ENCODE data around the gene MED13L. TPM values are rescaled to one million over a fixed set of nuclear protein-coding genes. Genes with fewer than 3 reads are reported as not detected.

Gene MED13L
- total and polyA plus RNA-seq, 9 donors = 47.8 to 198 (median 156) TPM

DNA sequence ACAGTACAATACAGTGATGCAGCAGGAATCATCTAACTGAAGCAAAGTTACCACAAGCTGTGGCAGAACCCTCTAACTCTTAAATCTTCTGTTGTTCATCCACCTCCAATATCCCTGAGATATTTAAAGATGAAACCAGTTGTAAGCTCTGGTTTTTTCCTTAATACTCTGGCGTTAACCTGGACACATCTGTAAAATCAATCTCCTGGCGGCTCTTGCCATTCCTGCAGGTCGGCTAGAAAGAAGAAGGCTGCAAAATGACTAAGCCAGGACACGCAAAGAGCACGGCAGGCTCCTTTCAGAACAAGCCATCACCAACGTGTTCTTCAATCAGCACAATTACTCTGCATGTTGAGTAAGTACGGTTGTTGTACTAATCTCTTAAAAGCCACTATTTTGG is 309.3 kb downstream of the MED13L start:
- Histone ChIP-seq H3K9me3 (no peaks in the 10 kb centered on the region), H3K36me3 (no peaks in the 10 kb centered on the region), H3K4me1 (ENCODE audit: insufficient read depth) (no peaks in the 10 kb centered on the region), H3K27ac (no peak overlapping the region), H3K27me3 (no peaks in the 10 kb centered on the region), H3K4me3 (no peak overlapping the region)
- 82 to 87% (median 84%) methylated on average over 7 of the region's 7 CpGs for WGBS, 3 donors
- DNase-seq = no peak
- intact Hi-C loops (cut with DNase I) = no loop called here
- no peak for TF ChIP-seq POLR2A (IDR thresholded peaks at IDR 0.05)
- TF ChIP-seq, protein P1, sequence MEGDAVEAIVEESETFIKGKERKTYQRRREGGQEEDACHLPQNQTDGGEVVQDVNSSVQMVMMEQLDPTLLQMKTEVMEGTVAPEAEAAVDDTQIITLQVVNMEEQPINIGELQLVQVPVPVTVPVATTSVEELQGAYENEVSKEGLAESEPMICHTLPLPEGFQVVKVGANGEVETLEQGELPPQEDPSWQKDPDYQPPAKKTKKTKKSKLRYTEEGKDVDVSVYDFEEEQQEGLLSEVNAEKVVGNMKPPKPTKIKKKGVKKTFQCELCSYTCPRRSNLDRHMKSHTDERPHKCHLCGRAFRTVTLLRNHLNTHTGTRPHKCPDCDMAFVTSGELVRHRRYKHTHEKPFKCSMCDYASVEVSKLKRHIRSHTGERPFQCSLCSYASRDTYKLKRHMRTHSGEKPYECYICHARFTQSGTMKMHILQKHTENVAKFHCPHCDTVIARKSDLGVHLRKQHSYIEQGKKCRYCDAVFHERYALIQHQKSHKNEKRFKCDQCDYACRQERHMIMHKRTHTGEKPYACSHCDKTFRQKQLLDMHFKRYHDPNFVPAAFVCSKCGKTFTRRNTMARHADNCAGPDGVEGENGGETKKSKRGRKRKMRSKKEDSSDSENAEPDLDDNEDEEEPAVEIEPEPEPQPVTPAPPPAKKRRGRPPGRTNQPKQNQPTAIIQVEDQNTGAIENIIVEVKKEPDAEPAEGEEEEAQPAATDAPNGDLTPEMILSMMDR (IDR thresholded peaks at IDR 0.05) = no peak
- no peak for TF ChIP-seq EP300 (IDR thresholded peaks at IDR 0.05)

DNA sequence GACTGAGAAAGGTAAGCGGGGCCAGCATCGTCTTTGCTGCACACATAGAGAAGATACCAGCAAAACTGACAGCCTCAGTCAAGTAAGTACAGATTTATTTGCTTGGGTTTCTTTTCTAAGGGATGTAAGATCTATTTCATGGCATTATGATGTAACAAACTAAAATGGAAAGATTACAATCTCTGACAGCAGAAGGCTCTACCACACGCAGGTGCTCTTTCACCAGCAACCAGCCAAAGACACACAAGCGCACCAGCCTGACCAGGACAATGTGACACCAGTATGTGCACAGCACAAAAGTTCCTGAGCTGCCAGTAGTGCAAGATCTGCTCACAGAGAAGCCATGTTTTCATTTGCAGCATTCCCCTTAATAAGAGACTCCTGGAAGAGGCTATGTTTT is 311.1 kb downstream of the MED13L start:
- Histone ChIP-seq H3K27me3 (no peaks in the 10 kb centered on the region), H3K4me3 (no peak overlapping the region), H3K36me3 (no peaks in the 10 kb centered on the region), H3K27ac (no peak overlapping the region), H3K9me3 (no peaks in the 10 kb centered on the region), H3K4me1 (ENCODE audit: insufficient read depth) (no peaks in the 10 kb centered on the region)
- intact Hi-C loops (cut with DNase I) = no loop called here
- 96 to 97% (median 96%) methylated on average over 4 of the region's 4 CpGs for WGBS, 3 donors
- TF ChIP-seq POLR2A (IDR thresholded peaks at IDR 0.05) (no peak), EP300 (IDR thresholded peaks at IDR 0.05) (no peak)
- TF ChIP-seq, protein P1 (IDR thresholded peaks at IDR 0.05) = no peak
- no peak for DNase-seq

DNA sequence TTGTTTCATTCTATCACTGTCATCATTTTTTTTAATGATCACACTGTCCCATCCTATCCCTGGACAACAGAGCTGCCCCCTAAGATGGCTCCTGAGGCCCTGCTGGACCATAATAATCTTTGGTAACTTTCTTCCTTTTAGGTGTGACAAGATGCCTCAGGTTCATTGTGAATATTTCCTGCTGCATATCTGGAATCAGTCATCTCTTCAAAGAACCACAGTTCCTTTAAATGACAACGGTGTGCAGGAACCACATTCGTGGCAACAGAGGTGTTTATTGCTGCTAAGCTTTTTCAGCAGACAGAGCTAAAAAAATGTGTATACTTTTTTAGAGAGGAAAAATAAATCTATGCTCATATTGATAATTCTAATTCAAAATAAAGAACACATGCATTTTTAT is 312.9 kb downstream of the MED13L start:
- no peak for TF ChIP-seq EP300 (IDR thresholded peaks at IDR 0.05)
- no peak for TF ChIP-seq POLR2A (IDR thresholded peaks at IDR 0.05)
- TF ChIP-seq, protein P1 (IDR thresholded peaks at IDR 0.05) = no peak
- intact Hi-C loops (cut with DNase I) = no loop called here
- WGBS, 3 donors = 79 to 89% (median 89%) methylated on average over 2 of the region's 2 CpGs
- no peak overlapping the region for H3K27ac ChIP-seq
- no peaks in the 10 kb centered on the region for H3K4me1 ChIP-seq (ENCODE audit: insufficient read depth)
- DNase-seq = no peak
- H3K27me3 ChIP-seq = no peaks in the 10 kb centered on the region
- H3K4me3 ChIP-seq = no peak overlapping the region
- H3K36me3 ChIP-seq = no peaks in the 10 kb centered on the region
- no peaks in the 10 kb centered on the region for H3K9me3 ChIP-seq

DNA sequence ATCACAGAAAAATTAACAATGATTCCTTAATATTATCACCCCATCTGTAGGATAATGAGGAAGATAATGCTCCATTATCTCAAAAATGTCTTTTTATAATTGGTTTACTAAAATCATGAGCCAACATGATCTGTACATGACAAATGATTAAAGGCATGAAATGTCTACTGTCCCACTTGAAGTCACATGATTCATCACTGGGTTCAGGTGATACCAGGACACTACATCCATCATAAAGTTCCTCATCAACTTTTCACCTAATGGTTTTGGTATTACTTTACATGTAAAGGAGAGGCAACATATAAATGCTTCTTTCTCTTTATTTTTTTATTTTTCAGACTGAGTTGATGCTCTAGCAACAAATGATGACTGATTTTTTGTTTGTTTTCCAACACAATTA is 313.3 kb downstream of the MED13L start:
- intact Hi-C loops (cut with DNase I) = no loop called here
- Histone ChIP-seq H3K27ac (no peak overlapping the region), H3K9me3 (no peaks in the 10 kb centered on the region), H3K4me3 (no peak overlapping the region), H3K4me1 (ENCODE audit: insufficient read depth) (no peaks in the 10 kb centered on the region), H3K27me3 (no peaks in the 10 kb centered on the region), H3K36me3 (no peaks in the 10 kb centered on the region)
- DNase-seq = no peak
- TF ChIP-seq EP300 (IDR thresholded peaks at IDR 0.05) = no peak
- TF ChIP-seq, protein P1 (IDR thresholded peaks at IDR 0.05) = no peak
- no peak for TF ChIP-seq POLR2A (IDR thresholded peaks at IDR 0.05)

DNA sequence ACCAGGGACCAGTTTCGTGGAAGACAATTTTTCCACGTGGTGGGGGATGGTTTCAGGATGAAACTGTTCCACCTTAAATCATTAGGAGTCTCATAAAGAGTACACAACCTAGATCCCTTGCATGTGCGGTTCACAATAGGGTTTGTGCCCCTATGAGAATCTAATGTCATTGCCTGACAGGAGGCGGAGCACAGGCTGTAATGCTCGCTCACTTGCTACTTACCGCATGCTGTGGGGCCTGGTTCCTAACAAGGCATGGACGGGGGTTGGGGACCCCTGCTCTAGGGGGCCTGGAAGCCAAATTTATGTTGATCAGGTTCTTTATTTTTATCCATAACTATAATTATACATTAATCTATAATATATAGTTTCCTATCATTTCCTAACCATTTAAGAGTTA is 315.3 kb downstream of the MED13L start:
- H3K36me3 ChIP-seq = no peaks in the 10 kb centered on the region
- WGBS, 3 donors = 85 to 87% (median 86%) methylated on average over 7 of the region's 7 CpGs
- no peak overlapping the region for H3K27ac ChIP-seq

More for the DNA sequence above, 315.3 kb downstream of the MED13L start:
- Histone ChIP-seq H3K4me1 (ENCODE audit: insufficient read depth) (no peaks in the 10 kb centered on the region), H3K4me3 (no peak overlapping the region), H3K9me3 (no peaks in the 10 kb centered on the region), H3K27me3 (no peaks in the 10 kb centered on the region)
- no peak for DNase-seq
- intact Hi-C loops (cut with DNase I) = no loop called here
- TF ChIP-seq POLR2A (IDR thresholded peaks at IDR 0.05) (no peak), EP300 (IDR thresholded peaks at IDR 0.05) (no peak)
- TF ChIP-seq, protein P1 (IDR thresholded peaks at IDR 0.05) = no peak
